Measurements from ENCODE around the gene RYR1. TPM values are rescaled to one million over a fixed set of nuclear protein-coding genes. Genes with fewer than 3 reads are reported as not detected.
"Not testable (repeated sequence)": the region's sequence is repeated elsewhere in the genome, so short reads cannot be mapped to it uniquely, and the experiment has no call there.

The RYR1 gene
- total RNA-seq, 1 donor from 2014 or later = 231 TPM

GRCh38 chr19:38490861-38491260, 57.4 kb downstream of the RYR1 start:
- no peak for DNase-seq

- no peak for DNase-seq
Observed at GRCh38 chr19:38492181-38492813, 58.8 kb downstream of the RYR1 start.

- DNase-seq = no peak
Observed at GRCh38 chr19:38494379-38494778, 60.9 kb downstream of the RYR1 start.

- DNase-seq = not testable (repeated sequence)
Observed at GRCh38 chr19:38495375-38495774, 61.9 kb downstream of the RYR1 start.

GRCh38 chr19:38496116-38496515, 62.6 kb downstream of the RYR1 start:
- DNase-seq = no peak

- DNase-seq = no peak
Observed at GRCh38 chr19:38496603-38497487, 63.4 kb downstream of the RYR1 start.

GRCh38 chr19:38497907-38498306, 64.4 kb downstream of the RYR1 start:
- no peak for DNase-seq

- DNase-seq = no peak
Observed at GRCh38 chr19:38499532-38499931, 66.0 kb downstream of the RYR1 start.

GRCh38 chr19:38500450-38500849, 67.0 kb downstream of the RYR1 start:
- DNase-seq = no peak

- DNase-seq = no peak
Observed at GRCh38 chr19:38502410-38503076, 69.1 kb downstream of the RYR1 start.

GRCh38 chr19:38503077-38503410, 69.6 kb downstream of the RYR1 start:
- DNase-seq = no peak

- no peak for DNase-seq
Observed at GRCh38 chr19:38505958-38506357, 72.5 kb downstream of the RYR1 start.

GRCh38 chr19:38506375-38506722, 72.9 kb downstream of the RYR1 start:
- DNase-seq = no peak

- peak; percentile 71 for DNase-seq
Observed at GRCh38 chr19:38506723-38507550, 73.4 kb downstream of the RYR1 start.

GRCh38 chr19:38507551-38508127, 74.1 kb downstream of the RYR1 start:
- DNase-seq = no peak

GRCh38 chr19:38508507-38508906, 75.0 kb downstream of the RYR1 start:
- no peak for DNase-seq

GRCh38 chr19:38509027-38509426, 75.5 kb downstream of the RYR1 start:
- no peak for DNase-seq

GRCh38 chr19:38511074-38511708, 77.7 kb downstream of the RYR1 start:
- no peak for DNase-seq

- DNase-seq = no peak
Observed at GRCh38 chr19:38512277-38512676, 78.8 kb downstream of the RYR1 start.

- DNase-seq = not testable (repeated sequence)
Observed at GRCh38 chr19:38513156-38513555, 79.7 kb downstream of the RYR1 start.

GRCh38 chr19:38513762-38514167, 80.3 kb downstream of the RYR1 start:
- DNase-seq = no peak
